ENCODE results near the gene BRIP1.
"Not testable (repeated sequence)": the region's sequence is repeated elsewhere in the genome, so short reads cannot be mapped to it uniquely, and the experiment has no call there.

BRIP1 gene

DNA sequence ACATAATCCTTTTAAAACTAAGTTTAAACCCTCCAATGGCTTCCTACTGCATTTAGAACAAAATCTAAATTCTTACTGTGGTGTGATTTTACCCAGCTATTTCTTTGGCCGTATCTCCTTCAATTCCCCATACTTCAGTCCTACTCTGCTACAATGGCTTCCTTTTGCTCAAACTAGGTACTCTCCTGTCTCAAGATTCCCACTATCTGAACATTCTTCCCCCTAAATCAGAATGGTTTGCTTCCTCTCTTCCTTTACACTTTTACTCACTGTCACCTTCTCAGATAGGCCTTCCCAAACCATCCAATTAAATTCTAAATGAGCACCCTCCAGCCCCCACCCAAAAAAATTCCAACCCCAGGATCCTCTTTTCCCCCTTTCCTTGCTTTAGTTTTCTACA lies 109.2 kb downstream of the BRIP1 start:
- DNase-seq = no peak

DNA sequence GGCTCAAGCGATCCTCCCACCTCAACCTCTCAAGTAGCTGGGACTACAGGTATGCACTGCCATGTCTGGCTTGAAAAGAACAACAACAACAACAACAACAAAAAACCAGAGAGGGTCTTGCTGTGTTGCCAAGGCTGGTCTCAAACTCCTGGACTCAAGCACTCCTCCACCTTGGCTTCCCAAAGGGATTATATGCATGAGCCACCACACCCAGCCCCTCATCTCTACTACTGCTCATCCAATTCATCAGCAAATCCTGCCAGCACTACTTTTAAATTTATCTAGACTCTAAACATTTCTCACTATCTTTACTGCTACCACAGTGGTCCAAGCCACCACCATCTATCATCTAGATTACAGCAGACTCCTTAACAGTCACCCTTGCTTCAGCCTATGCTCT lies 109.6 kb downstream of the BRIP1 start:
- no peak for DNase-seq

DNA sequence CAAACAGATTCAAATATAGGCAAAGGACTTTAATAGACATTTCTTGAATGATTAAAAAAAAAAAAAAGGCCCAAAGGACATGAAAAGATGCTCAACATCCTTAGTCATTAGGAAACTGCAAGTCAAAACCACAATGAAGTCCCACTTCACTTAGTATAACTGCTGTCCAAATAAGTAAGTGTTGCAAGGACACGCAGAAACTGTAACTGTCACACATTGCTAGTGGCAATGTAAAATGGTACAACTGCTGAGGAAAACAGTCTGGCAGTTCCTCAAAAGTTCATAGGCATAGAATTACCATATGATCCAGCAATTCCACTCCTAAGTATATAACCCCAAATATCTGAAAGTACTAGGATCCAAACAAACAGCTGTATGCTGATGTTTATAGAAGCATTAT lies 112.7 kb downstream of the BRIP1 start:
- no peak for DNase-seq

DNA sequence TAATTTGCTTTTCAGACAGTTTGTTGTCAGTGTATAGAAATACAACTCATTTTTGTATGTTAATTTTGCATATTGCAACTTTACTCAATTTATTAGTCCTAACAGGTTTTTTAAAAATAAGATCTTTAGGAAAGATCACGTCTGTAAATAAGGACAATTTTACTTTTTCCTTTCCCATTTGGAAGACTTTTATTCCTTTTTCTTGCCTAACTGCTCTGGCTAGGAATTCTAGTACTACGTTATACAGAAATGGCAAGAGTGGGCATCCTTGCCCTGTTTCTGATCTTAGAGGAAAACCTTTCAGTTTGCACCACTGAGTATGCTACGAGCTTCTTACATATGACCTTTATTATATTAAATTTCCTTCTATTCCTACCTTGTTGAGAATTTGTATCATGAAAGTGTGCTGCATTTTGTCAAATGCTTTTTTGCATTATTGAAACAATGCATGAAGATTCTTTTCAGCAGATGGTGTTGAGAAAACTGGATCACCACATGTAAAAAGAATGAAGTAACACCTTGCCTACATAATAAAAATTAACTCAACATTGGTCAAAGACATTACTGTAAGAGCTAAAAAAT lies 113.4 kb downstream of the BRIP1 start:
- DNase-seq = no peak

DNA sequence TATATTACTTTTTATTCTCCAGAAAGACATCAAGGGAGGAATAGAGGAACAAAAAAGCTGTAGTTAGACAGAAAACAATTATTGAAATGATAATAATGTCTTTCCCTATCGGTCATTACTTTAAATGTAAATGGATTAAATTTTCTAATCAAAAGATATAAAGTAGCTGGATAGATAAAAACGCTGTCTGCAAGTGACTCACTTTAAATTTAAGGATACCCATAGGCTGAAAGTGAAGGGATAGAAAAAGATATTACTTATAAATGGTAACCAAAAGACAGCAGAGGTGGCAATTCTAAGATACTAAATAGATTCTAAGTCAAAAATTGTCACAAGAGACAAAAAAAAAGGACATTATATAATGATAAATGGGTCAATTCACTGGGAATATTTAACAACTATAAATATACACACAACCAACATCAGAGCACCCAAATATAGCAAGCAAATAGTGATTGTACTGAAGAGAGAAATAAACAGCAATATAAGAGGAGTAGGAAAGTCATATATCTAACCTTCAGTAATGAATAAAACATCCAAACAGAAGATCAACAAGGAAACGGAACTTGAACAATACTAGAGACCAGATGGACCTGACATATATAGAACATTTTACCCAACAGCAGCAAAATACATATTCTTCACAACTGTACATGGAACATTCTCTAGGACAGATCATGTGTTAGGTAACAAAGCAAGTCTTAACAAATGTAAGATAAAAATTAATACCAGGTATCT lies 116.9 kb downstream of the BRIP1 start:
- DNase-seq = no peak

DNA sequence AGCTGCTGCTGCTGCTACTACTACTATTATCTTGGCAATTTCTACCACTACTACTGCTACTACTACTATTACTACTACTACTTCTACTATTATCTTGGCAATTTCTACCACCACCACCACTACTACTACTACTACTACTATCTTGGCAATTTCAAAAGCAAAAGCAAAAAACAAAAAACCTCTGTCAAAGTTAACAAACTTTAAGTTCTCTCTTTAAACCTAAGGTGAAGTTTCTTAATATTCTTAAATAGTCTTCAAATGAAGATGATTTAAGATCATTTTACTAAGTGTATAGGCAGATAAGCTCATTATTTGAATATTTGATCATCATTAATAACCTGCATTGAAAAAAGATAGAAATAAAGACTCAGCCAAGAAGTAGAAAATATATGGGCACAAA lies 118.5 kb downstream of the BRIP1 start:
- DNase-seq = no peak

DNA sequence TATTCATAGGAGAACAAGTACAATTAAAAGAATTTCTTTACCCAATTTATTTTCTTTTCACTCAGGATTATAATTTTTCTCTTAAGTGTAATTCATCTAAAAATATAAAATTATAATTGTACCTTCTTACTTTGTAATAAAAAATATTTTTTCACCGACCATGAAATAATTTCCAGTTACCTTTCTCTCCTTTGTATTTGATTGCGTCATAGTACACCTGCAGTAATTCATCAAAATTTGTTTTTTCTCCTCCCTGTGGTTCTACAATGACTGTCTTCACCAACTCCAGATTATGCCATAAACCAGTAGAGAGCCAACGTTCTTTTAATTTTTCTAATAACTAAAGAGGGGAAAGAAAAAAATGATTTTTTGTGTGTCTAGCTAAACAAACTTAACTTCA lies 119.1 kb downstream of the BRIP1 start:
- no peak for DNase-seq

DNA sequence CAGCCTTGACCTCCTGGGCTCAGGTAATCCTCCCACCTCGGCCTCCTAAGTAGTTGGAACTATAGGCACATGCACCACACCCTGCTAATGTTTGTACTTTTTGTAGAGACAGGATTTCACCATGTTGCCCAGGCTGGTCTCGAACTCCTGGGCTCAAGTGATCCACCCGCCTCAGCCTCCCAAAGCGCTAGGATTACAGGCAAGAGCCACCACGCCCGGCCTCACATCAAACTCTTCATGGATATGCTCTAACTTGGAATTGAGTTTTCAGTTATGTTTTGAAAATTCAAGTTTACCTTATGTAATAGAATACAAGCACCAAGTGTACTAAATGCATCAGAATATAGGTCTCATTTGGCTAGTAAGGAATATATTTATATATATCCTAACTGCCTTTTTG lies 119.6 kb downstream of the BRIP1 start:
- no peak for DNase-seq

DNA sequence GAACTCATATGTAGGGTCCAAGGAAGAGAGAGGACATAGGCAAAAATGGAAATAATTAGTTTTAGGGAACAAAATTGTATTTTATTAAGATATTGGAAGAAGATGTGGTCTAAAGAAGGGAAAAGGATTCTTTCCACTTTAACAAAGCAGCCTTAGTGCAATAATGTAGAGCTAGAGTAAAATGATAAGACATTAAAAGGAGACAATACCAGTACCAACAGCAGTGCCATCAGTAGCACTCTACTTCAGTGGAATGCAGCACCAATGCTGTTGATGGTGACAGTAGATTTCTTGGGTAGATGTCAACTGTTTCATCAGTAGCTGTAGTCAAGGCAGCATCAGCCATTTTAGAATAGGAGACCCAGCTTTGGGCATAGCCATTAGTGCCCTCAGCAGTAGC lies 124.3 kb downstream of the BRIP1 start:
- DNase-seq = no peak

DNA sequence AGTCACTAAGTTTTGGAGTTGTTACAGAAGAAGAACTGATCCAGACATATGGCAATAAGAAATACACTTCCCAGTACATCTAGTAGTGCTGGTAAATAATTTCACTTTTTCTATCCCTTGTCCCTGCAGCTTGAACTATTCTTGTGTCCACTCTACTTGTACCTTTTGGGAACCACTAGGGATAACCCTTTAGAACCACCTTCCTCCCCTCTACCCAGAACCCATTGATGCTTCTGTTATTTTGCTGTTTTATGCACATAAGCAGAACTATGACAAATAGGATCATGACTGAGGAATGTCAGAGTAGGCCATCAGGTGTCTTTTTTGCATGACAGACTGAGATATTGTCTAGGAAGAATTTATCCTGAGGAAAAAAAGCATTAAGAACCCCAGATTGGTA lies 125.1 kb downstream of the BRIP1 start:
- DNase-seq = no peak

DNA sequence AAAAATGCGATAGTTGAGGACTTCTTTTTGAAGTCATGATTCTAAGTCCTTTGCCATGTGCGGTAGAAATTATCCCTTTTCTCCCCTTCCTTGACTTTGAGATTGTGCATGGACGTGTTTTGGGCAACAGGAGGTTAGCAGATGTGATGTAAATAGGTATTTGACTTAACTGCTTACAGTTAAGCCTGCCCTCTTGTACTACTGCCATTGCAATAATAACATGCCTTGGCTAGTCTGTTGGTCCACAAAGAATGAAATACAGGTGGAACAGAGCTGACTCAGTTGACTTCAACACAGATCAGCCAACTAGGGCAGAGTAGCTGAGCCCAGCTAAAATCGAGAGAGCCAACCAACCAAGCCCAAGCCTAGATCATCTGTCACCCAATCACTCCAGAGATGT lies 125.5 kb downstream of the BRIP1 start:
- no peak for DNase-seq

DNA sequence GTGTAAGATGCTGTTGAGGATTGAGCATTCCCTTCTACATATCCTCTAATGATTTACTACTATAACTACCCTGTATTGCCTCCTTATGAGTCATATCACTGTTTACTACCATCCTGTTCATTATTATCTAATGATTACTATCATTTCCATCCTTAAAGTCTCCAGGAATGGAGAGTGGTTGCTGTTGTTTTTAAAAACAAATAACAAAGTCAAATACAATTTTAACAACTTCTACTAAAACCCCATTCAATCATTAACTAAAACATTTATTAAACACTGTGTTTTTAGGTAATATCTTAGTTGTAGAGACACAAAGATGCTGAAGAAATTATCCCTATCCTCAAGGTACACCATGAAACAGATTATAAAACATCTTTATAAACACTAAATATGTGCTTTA lies 126.9 kb downstream of the BRIP1 start:
- no peak for DNase-seq

DNA sequence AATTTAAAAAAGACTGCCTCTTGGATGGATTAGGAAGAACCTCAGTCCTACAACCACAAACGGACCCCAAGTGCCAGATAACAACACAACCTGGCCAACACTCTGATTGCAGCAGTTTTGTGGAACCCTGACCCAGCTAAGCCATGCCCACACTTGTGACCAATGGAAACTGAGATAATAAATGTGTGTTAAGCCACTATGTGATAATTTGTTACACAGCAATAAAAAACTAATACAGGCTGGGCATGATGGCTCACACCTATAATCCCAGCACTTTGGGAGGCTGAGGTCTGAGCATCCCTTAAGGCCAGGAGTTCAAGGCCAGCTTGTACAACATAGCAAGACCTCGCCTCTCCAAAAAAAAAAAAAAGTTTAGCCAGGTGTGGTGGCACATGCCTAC lies 127.5 kb downstream of the BRIP1 start:
- no peak for DNase-seq

DNA sequence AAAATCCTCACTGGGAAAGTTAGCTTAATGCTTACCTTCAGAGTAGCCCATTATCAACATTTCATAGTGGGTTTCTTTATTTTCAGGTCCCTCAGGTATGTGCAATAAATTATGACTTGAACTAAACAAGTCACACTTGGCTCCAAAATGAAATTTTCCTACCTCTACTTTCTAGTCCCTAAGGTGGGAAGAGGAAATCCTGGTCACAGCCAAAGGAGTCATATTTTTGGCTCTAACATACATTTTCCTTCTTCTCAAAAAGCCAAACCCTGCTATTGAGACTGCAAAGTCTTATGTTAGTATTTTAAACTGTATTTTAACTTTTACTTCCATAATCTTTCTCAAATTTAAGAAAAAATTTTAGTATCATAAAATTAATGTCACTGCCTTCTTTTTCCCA lies 128.9 kb downstream of the BRIP1 start:
- no peak for DNase-seq

DNA sequence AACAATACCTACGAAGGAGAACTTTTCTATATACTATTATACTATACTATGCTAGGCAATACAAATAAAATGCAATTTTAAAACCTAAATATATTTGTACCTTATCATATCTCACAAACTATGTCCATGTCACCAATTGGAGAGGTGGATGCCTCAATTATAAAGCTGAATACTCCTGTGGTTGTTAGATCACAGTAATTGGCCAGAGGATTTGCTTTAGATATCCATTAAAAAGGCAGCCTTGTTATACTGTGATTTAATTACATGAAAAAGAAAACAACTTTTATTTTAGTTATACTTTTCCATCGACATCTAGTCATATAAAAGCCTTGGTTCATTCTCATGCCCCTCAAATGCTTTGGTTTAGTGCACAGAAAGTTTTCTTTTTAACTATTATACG lies 129.3 kb downstream of the BRIP1 start:
- no peak for DNase-seq

DNA sequence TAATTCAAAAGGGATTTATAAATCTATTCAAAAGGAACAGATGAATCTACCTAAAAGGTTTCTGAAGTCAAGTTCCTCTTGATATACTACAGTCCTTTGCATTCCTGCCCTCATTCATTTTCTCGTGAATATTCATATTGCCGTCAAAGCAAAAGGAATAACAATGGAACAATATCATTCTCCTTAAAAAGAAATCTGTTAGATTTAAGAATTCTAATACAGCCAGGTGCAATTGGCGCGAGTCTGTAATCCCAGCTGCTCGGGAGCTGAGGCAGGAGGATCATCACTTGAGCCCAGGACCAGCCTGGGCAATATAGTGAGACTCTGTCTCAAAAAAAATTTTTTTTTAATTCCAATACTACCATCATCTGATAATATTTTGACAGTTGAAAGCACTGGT lies 130.3 kb downstream of the BRIP1 start:
- DNase-seq = no peak

DNA sequence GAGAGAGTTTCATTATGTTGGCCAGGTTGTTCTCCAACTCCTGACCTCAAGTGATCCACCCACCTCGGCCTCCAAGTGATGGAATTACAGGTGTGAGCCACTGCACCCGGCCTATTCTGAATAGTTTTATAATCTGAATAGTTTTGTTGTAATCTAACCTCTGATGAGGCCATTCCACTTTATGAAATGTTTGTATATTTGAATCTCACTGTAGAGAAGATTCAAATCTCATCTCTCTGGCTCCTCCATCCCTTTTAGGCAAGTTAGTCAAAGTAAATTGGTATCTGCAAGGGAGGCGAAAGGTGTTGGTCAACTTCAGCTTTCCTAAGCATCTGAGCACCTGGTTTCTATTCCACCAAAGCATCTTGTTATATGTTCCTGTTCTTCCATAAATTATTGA lies 131.2 kb downstream of the BRIP1 start:
- no peak for DNase-seq

DNA sequence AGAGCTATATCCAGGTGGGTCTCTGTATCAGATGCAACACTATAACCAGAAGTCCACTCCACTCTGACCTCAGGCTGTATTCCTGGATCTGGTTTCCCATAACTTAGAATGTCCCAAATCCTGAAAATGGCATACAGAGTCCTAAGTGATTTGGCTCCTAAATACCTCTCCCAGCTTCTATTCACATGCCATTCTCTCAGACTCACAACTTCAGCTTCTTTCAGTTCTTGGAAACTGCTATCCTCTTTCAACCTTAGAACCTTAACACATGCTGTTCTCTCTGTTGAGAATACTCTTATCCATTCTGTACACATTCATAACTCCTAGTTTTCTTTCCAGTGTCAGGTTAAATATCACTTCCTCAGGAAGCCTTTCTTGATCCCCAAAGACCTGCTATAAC lies 132.0 kb downstream of the BRIP1 start:
- DNase-seq = no peak

DNA sequence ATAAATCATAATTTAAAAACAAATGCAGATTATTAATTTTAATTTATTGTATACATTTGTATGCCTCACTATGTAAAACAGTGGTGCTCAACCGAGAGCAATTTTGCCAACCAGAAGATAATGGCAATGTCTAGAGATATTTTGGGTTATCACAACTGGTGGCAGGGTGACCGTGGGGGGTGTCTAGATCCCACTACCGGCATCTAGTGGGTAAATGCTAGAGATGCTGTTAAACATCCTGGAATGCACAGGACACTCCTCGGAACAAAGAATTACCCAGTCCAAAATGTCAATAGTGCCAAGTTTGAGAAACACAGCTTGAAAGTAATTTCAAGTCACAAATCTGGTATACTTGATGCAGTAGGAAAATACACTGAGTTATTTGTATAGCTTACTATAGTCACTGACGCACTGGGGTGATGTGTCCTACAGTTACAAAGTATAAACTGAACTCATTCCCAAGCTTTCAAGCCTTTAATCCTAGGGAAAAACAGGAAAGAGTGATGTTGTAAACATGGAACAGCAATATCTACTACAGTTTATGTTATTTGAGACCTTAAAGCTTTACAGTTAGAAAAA lies 133.5 kb downstream of the BRIP1 start:
- DNase-seq = no peak

DNA sequence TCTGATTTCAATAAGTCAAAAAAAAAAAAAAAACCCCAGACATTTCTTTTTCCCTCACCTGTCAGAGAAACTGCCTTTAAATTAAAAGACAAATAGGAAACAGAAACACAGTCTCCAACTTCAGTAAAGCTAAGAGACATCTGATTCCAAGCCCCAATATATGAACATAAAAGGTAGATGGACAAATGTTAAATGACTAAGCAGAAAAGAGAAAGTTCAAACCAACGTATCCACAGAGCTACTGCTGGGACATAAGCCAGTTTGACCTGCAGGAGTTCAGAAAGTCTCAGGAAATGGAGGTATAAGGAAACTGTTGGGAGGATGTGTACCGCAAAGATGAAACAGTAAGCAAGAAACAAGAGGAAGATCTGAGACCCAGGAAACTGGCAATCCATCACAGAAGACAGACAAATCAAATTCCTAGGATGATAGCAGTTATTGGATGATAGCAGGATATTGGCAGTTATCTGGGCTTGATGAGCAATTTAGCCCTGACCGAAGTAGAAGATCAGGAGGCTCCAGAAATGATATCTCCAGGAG lies 135.0 kb downstream of the BRIP1 start:
- DNase-seq = no peak

DNA sequence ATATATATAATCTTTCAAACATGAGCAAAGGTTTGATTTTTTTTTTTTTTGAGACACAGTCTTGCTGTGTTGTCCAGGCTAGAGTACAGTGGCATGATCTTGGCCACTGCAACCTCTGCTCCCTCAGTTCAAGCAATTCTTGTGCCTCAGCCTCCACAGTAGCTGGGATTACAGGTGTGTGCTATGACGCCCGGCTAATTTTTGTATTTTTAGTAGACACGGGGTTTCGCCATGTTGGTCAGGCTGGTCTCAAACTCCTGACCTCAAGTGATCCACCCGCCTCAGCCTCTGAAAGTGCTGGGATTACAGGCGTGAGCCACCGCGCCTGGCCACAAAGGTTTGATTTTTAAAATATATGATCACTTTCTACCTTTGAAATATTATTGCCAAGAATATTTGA lies 135.5 kb downstream of the BRIP1 start:
- DNase-seq = not testable (repeated sequence)

DNA sequence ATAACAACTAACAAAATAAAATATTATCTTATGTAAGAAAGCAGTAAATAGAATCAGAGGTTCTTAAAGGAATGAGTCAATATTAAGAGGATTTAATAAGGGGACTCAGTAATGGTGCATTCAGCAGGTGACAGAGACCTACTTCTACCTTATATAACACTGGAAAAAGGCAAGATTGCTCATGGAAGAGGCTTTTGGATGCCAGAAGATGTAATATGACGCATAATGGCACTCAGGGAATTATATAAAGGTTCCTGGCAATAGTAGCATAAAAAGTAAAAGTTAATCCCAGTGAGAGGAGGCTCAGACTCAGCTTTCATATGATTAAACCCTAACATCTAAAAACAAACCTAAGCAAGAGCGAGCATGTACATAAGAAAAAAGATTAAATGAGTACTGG lies 136.4 kb downstream of the BRIP1 start:
- DNase-seq = no peak

DNA sequence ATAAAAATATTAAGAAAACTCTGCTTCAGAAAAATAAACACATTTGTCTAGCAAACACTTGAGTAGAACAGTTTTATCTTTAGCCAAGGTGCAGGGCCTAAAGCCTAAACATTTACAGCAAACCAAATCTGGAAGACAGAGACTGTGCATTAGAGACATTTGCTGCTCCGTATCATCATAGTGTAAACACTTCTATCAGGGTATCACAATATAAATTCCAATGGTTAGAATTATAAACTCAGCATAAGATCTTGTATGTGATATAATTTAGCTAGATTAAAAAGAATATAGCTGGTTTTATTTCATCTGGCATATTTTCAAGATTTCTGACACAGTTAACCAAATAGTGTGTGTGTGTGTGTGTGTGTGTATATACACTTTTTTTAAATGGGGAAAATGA lies 138.6 kb downstream of the BRIP1 start:
- DNase-seq = no peak

DNA sequence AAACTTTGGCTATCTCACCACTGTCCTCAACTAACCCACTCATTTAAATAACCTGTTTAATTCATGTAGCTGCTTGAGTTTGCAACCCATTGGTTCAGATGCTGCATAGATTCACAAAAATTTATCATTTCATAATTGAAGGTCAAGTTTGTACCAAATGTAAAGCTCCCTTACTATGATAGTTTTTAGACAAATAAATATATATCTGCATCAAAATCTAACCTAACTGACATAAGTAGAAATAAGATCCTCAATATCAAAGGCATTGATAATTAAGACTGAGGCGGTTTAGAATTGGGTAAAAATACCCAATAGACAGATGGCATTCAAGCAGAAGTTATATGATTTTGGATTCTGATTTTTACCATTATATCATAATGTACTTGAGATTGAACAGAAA lies 139.4 kb downstream of the BRIP1 start:
- no peak for DNase-seq

DNA sequence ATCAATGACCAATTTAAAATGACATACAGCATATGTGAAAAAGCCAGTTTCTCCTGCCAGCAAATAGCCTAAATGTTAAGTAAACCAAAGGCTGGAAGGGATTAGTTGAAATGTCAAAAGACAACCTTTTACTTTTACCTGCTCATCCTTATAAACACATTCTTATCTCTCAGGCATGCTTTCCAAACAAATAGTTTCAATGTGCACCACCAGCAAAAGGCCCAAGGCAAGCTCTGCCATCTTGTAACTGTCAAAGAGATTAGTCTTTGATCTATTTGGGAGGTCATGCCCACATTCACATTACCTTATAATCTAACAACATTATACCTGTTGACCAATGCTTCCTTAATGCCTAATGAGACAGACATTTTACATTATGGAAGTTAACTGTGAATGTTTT lies 140.1 kb downstream of the BRIP1 start:
- DNase-seq = no peak
